GM04503 (cell line): ENCODE data around the gene PAPPA.

Experiments used
- DNase-seq: peaks from one replicate; pipeline ENCODE4 v3.0.0-alpha.2; 2012; ENCODE audit warnings: low read depth

Gene PAPPA

DNA sequence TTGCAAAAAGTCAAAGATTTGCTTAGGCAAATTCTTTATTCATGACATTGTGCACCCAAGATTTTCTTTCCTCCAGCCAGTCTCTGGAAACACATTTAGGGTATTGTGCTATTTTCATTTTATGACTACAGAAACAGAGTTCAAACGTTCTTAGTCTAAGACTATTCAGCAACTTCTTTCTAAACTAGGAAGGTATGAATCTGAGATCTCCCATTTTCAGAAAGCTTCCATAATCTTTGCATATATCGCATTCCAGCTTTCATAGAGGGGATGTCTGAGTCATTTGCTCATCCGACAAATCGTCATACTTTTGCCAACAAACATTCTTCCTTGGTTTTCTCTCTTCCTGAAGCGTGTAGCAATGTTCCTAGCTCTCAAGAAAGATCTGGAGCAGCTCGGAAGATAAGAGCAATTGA, 1.6 kb upstream of the PAPPA start:
- DNase-seq: peak; percentile 91

DNA sequence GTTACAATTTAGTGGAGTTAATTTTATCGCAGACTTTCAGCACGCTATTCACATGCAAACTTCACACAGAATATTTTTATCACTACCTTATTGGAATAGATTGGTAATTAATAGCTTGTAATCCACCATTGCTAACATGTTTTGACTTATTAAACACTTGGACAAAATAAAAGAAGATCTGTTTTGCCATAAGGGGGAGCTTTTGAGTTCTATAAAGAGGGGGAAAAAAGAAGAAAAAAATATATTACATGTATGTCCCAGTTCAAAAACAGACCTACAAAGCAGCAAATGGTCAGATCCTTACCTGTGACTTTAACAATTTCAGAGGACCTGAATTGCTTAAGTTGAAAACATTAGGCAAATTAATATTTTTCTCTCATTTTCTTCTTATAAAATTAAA, 1.2 kb upstream of the PAPPA start:
- DNase-seq: no peak

- DNase-seq: no peak
Observed at GRCh38 chr9:116152941-116153764, 438 bp upstream of the PAPPA start.

DNA sequence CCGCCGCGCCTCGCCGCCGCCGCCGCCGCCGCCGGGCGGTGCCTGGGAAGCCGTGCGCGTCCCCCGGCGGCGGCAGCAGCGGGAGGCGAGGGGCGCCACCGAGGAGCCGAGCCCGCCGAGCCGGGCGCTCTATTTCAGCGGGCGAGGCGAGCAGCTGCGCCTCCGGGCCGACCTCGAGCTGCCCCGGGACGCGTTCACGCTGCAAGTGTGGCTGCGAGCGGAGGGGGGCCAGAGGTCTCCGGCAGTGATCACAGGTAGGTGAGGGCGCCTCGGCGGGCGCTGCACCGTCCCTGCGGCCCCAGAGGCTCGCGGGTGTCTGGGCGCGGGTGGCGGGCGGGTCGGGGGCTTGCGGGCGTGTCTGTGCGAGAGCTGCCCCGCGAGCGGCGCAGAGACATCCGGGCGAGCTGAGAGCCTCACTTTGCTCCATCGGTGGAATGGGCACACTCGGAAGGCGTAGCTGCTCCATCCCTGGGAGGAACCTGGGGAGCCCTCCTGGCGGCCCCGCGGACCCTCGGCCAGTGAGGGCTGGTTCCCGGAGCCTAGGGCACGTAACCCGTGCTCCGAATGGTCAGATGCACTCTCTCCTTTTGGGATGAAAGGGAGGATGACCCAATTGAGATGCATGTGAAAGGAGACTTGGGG, 864 bp downstream of the PAPPA start:
- DNase-seq: no peak

DNA sequence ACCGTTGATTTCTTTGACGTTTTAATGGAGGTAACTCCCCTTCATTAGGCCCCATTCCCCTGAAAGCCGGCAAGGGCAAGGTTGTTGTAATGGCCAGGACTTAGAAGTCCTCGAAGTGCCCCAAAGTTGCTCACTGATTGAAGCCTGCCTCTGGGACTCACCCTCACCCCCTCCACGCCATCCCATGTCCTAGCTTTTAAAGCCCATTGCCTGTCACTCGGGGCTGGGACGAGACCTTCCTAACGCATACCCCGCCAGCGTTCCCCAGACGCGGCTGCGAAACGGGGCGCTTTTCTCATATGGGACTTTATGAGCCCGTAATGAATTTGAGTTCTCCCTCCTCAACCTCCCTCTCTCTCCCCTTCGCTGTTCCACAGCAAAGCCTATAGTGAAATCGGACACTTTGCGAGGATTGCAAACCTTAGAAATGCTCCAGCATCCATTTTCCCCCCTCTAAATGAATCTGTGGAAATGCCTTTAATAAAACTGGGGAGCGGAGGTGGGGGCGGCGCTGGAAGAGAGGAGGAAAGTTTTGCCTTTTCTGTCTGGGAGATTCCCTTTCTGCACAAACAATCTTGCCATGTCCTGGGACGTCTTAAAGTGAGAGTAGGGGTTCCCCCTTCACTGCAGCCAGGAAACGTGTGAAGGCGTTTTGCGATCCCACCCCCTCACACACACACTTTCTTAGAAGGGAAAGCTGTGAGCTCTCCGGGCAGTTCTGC, 1.5 kb downstream of the PAPPA start:
- no peak for DNase-seq

- DNase-seq: no peak
Observed at GRCh38 chr9:116155698-116156039, 2.1 kb downstream of the PAPPA start.

DNA sequence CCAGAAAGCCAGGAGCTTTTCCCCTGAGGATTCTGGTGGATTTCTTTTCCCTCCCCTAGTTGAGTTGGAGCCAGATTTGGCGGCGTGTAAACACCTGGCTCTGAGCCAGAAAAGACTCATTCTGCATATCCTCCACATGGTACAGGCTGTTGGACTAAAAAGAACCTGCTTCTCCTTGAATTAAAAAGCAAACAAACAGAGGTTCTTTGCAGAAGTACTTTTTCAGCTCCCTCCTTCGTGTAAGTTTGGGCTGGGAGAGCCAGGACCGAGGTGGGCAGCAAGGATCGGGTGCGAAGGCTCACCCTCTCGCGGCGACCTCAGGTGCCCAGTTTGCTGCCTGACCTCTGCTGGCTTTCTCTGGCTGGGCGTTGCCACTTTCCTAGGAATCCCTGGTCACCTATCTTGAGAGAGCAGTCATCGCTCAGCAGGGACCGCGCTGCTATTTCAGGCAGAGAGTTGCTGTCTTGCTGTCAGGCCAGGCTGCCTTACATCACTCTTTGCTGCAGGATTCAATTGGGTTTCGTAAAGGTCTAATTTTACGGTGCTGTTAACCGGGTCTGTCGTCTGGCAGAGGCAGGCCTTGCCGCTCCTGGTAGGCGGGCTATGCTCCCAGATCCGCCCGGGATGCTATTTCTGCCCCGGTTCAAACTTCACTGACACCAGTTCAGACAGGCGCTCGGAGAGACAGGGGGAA, 3.2 kb downstream of the PAPPA start:
- no peak for DNase-seq

GRCh38 chr9:116157436-116158138, 4.0 kb downstream of the PAPPA start:
- DNase-seq: no peak

- no peak for DNase-seq
Observed at GRCh38 chr9:116160676-116161571, 7.3 kb downstream of the PAPPA start.

GRCh38 chr9:116162241-116162781, 8.7 kb downstream of the PAPPA start:
- no peak for DNase-seq

DNA sequence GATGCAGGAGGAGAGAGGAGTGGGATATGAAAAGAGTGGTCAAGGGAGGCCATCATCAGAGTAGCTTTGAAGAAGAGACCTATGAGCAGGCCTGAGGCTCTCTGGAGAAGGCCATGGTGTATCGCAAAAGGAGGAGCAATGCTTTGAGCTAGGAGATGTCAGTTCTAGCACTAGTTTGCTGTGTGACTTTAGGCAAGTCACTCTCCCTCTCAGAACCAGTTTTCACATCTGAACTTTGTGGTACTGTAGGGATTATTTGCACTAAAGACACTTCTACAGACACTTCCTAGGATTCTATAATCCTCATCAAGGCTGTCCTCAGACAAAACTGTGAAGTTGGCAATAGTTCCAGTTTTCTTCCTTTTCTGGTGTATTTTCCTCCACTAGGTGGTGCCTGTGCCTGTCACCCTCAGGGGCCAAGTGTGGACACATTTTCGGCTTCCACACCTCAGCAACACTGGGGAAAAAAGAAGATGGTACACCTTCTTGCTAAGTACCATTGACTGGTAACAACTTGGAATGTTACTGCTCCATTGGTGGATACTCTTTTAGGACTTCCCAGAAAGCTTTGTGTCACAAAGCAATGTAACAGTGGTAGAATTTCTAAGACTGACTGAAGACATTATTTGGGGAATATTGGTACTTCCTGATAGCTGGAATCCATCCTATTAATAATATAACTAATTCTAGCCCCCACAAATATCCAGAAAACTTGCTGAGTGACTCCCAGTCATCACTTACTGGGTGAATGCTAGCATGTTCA, 9.9 kb downstream of the PAPPA start:
- DNase-seq: no peak

DNA sequence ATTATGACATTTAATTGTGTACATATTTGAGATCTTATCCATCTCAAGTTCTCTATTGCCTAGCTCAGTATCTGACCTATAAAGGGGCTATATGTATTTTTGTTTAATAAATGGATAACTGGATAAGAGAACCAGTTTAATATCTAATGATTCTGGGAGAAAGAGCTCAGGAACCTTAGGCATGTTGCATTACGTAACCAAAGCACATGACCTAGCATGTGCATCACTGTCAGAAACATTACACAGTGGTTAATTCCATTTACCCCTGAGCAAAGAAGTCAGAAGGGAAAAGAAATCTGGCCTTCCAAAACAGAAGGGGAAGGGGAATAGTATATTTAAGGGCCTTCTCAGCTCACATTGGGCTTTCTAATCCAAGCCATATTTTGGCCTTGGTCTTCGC, 12.3 kb downstream of the PAPPA start:
- DNase-seq: no peak

GRCh38 chr9:116166713-116167112, 13.1 kb downstream of the PAPPA start:
- DNase-seq: no peak

DNA sequence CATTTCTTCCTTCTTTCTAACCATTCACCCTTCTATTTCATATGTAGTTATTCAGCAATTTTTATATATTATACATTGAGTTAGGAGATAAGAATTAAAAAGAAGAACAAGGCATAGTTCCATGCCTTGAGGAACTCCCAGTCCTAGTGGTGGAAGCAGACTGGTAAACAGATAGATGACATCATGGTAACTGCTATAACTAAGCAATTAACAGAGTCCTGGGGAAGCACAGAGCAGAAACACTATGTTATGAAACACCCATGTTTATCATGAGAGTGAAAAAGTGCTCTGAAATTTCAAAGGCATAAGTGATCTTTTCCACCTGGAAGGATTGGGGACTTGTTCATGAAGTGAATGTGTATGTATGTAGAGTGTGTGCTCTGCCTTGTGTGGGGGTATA, 14.6 kb downstream of the PAPPA start:
- no peak for DNase-seq

DNA sequence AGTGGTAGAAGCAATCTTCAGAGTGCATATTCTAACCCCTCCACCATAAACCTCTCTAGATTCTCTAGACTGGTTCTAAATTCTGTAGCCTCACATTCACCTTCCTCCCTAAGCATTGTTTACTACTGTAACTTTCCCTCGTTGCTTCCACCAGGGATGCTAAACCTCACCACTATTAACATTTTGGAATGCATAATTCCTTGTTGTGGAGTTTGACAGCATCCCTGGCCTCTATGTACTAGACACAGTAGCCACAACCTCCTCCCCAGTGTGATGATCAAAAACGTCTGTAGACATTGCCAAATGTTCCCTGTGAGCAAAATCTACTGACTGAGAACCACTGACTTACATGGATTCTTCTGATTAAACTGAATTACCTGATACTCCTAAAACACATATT, 18.6 kb downstream of the PAPPA start:
- DNase-seq: no peak

- no peak for DNase-seq
Observed at GRCh38 chr9:116174347-116174746, 20.8 kb downstream of the PAPPA start.

GRCh38 chr9:116175614-116176013, 22.0 kb downstream of the PAPPA start:
- no peak for DNase-seq

- no peak for DNase-seq
Observed at GRCh38 chr9:116178481-116179211, 25.1 kb downstream of the PAPPA start.

- no peak for DNase-seq
Observed at GRCh38 chr9:116179568-116179967, 26.0 kb downstream of the PAPPA start.
